ENCODE results near the gene ERICH3. TPM values are rescaled to one million over a fixed set of nuclear protein-coding genes. Genes with fewer than 3 reads are reported as not detected.

The ERICH3 gene
- polyA plus RNA-seq, 1 donor from 2014 or later = 0.27 TPM

GRCh38 chr1:74591949-74592348, 81.6 kb downstream of the ERICH3 start:
- Histone ChIP-seq H3F3A (ENCODE audit: insufficient read depth, low read length, poor library complexity, severe bottlenecking) (no peaks in the 10 kb centered on the region), H2AFZ (ENCODE audit: low read depth, low read length) (no peak overlapping the region), H3K27me3 (ENCODE audit: insufficient read depth, low read depth, low read length) (no peaks in the 10 kb centered on the region)

GRCh38 chr1:74590288-74590687, 83.3 kb downstream of the ERICH3 start:
- H3K27me3 ChIP-seq (ENCODE audit: insufficient read depth, low read depth, low read length) = no peaks in the 10 kb centered on the region
- no peak overlapping the region for H3K4me3 ChIP-seq (ENCODE audit: low read length)
- no peak overlapping the region for H3K4me2 ChIP-seq (ENCODE audit: low read length)
- no peak overlapping the region for H2AFZ ChIP-seq (ENCODE audit: low read depth, low read length)
- no peaks in the 10 kb centered on the region for H3K9me2 ChIP-seq (ENCODE audit: insufficient read depth, low read length)
- H3K27ac ChIP-seq (ENCODE audit: low read length) = no peak overlapping the region
- no peak overlapping the region for H3K9ac ChIP-seq (ENCODE audit: low read length)
- H3F3A ChIP-seq (ENCODE audit: insufficient read depth, low read length, poor library complexity, severe bottlenecking) = no peaks in the 10 kb centered on the region
- no peaks in the 10 kb centered on the region for H3K79me2 ChIP-seq (replicated peaks; ENCODE audit: insufficient read depth, low read length)
- H3K9me3 ChIP-seq (ENCODE audit: low read length) = no peaks in the 10 kb centered on the region
- no peaks in the 10 kb centered on the region for H4K20me1 ChIP-seq (ENCODE audit: insufficient read depth)
- no peaks in the 10 kb centered on the region for H3K36me3 ChIP-seq (ENCODE audit: insufficient read depth, low read length)
- TF ChIP-seq EP300 (conservative IDR thresholded peaks at IDR 0.05; ENCODE audit: poor library complexity, severe bottlenecking) = no peak
- no peak for TF ChIP-seq CTCF (IDR thresholded peaks at IDR 0.05; ENCODE audit: poor library complexity, severe bottlenecking)
- TF ChIP-seq EZH2 (IDR thresholded peaks at IDR 0.05; ENCODE audit: borderline replicate concordance, insufficient read depth, low read length, poor library complexity, severe bottlenecking) = no peak
- no peak for TF ChIP-seq MXI1 (conservative IDR thresholded peaks at IDR 0.05; ENCODE audit: poor library complexity, severe bottlenecking)
- TF ChIP-seq TAF1 (IDR thresholded peaks at IDR 0.05; ENCODE audit: low read depth) = no peak
- TF ChIP-seq RAD21 (conservative IDR thresholded peaks at IDR 0.05) = no peak
- no peak for TF ChIP-seq SMC3 (conservative IDR thresholded peaks at IDR 0.05; ENCODE audit: poor library complexity)
- no peak for TF ChIP-seq POLR2AphosphoS5 (IDR thresholded peaks at IDR 0.05)

More at GRCh38 chr1:74591949-74592348, 81.6 kb downstream of the ERICH3 start:
- no peak for TF ChIP-seq RAD21 (conservative IDR thresholded peaks at IDR 0.05)
- no peak for TF ChIP-seq POLR2AphosphoS5 (IDR thresholded peaks at IDR 0.05)
- no peak for TF ChIP-seq REST (IDR thresholded peaks at IDR 0.05; ENCODE audit: borderline replicate concordance)
- no peak for TF ChIP-seq MXI1 (conservative IDR thresholded peaks at IDR 0.05; ENCODE audit: poor library complexity, severe bottlenecking)
- TF ChIP-seq SMC3 (conservative IDR thresholded peaks at IDR 0.05; ENCODE audit: poor library complexity) = no peak
- TF ChIP-seq EP300 (conservative IDR thresholded peaks at IDR 0.05; ENCODE audit: poor library complexity, severe bottlenecking) = no peak
- TF ChIP-seq EZH2 (IDR thresholded peaks at IDR 0.05; ENCODE audit: borderline replicate concordance, insufficient read depth, low read length, poor library complexity, severe bottlenecking) = no peak
- TF ChIP-seq TAF1 (IDR thresholded peaks at IDR 0.05; ENCODE audit: low read depth) = no peak
- no peak for TF ChIP-seq CTCF (IDR thresholded peaks at IDR 0.05; ENCODE audit: poor library complexity, severe bottlenecking)
- H3K9ac ChIP-seq (ENCODE audit: low read length) = no peak overlapping the region
- H3K9me3 ChIP-seq (ENCODE audit: low read length) = no peaks in the 10 kb centered on the region
- H4K20me1 ChIP-seq (ENCODE audit: insufficient read depth) = no peaks in the 10 kb centered on the region
- no peak overlapping the region for H3K27ac ChIP-seq (ENCODE audit: low read length)
- H3K4me2 ChIP-seq (ENCODE audit: low read length) = no peak overlapping the region
- no peaks in the 10 kb centered on the region for H3K79me2 ChIP-seq (replicated peaks; ENCODE audit: insufficient read depth, low read length)
- H3K9me2 ChIP-seq (ENCODE audit: insufficient read depth, low read length) = no peaks in the 10 kb centered on the region
- no peak overlapping the region for H3K4me3 ChIP-seq (ENCODE audit: low read length)
- H3K36me3 ChIP-seq (ENCODE audit: insufficient read depth, low read length) = no peaks in the 10 kb centered on the region

Data from neural cell (in vitro differentiated cells).